Neural cell (in vitro differentiated cells): ENCODE measurements around the gene FIBCD1. TPM values are rescaled to one million over a fixed set of nuclear protein-coding genes. Genes with fewer than 3 reads are reported as not detected.

Experiments used
- H2AFZ ChIP-seq: fragments of 200-600, 300-800 bp; sonication (generic), shearing (Covaris generic); 2 replicates; pipeline ENCODE4 v1.6.0; 2014; ENCODE audit warnings: low read depth, mild to moderate bottlenecking, antibody characterized with exemption, low read length, moderate library complexity
- H3F3A ChIP-seq: fragments of 200-600 bp; shearing (Covaris generic); 2 replicates; pipeline ENCODE4 v1.6.1; 2016; ENCODE audit warnings: mild to moderate bottlenecking, moderate library complexity, mixed read lengths, antibody characterized with exemption, low read length; ENCODE audit not compliant: insufficient read depth, poor library complexity, severe bottlenecking
- H3K27ac ChIP-seq: fragments of 200-600, 300-800 bp; sonication (generic), shearing (Covaris generic); 2 replicates; pipeline ENCODE4 v1.5.1; 2014; ENCODE audit warnings: mild to moderate bottlenecking, low read length, moderate library complexity
- H3K27me3 ChIP-seq: fragments of 300-800, 200-600 bp; sonication (generic), shearing (Covaris generic); 2 replicates; pipeline ENCODE4 v1.6.0; 2014; ENCODE audit warnings: mild to moderate bottlenecking, low read depth, low read length, moderate library complexity; ENCODE audit not compliant: insufficient read depth
- H3K36me3 ChIP-seq: fragments of 300-800, 200-600 bp; sonication (generic), shearing (Covaris generic); 2 replicates; pipeline ENCODE4 v1.5.1; 2014; ENCODE audit warnings: mild to moderate bottlenecking, antibody characterized with exemption, low read length, moderate library complexity; ENCODE audit not compliant: insufficient read depth
- H3K4me2 ChIP-seq: fragments of 300-800, 200-600 bp; sonication (generic), shearing (Covaris generic); 2 replicates; pipeline ENCODE4 v1.6.0; 2014; ENCODE audit warnings: mild to moderate bottlenecking, low read length
- H3K4me3 ChIP-seq: fragments of 300-800, 200-600 bp; sonication (generic), shearing (Covaris generic); 2 replicates; pipeline ENCODE4 v1.5.1; 2014; ENCODE audit warnings: mild to moderate bottlenecking, low read length, moderate library complexity
- H3K79me2 ChIP-seq: fragments of 200-600 bp; shearing (Covaris generic); replicated peaks from 2 replicates; pipeline ENCODE4 v1.6.0; 2014; ENCODE audit warnings: mild to moderate bottlenecking, low read length, moderate library complexity; ENCODE audit not compliant: insufficient read depth
- H3K9ac ChIP-seq: fragments of 300-800, 200-600 bp; sonication (generic), shearing (Covaris generic); 2 replicates; pipeline ENCODE4 v1.6.1; 2016; ENCODE audit warnings: mild to moderate bottlenecking, low read length, mixed read lengths
- H3K9me2 ChIP-seq: fragments of 200-600 bp; shearing (Covaris generic); 2 replicates; pipeline ENCODE4 v1.6.1; 2016; ENCODE audit warnings: mild to moderate bottlenecking, low read length, mixed read lengths; ENCODE audit not compliant: insufficient read depth
- H3K9me3 ChIP-seq: fragments of 200-600, 300-800 bp; sonication (generic), shearing (Covaris generic); 2 replicates; pipeline ENCODE4 v1.6.1; 2016; ENCODE audit warnings: mild to moderate bottlenecking, mixed run types, low read length, moderate library complexity, mixed read lengths
- H4K20me1 ChIP-seq: fragments of 200-600 bp; shearing (Covaris generic); 2 replicates; pipeline ENCODE4 v1.6.1; 2016; ENCODE audit warnings: mild to moderate bottlenecking, mixed run types; ENCODE audit not compliant: insufficient read depth
- EP300 ChIP-seq: fragments of 450-650 bp; conservative IDR thresholded peaks from 2 replicates; pipeline ENCODE4 v1.6.1; 2014; ENCODE audit warnings: antibody characterized with exemption, mild to moderate bottlenecking, moderate library complexity; ENCODE audit not compliant: poor library complexity, severe bottlenecking
- EZH2 ChIP-seq: fragments of 200-600, 300-800 bp; shearing (Covaris generic), sonication (generic); IDR thresholded peaks from 2 replicates; pipeline ENCODE4 v1.6.1; 2014; ENCODE audit warnings: antibody characterized with exemption, low read length, borderline replicate concordance, mild to moderate bottlenecking; ENCODE audit not compliant: insufficient read depth, poor library complexity, severe bottlenecking
- MXI1 ChIP-seq: fragments of 450-650 bp; conservative IDR thresholded peaks from 2 replicates; pipeline ENCODE4 v1.6.1; 2014; ENCODE audit warnings: antibody characterized with exemption, mild to moderate bottlenecking; ENCODE audit not compliant: poor library complexity, severe bottlenecking
- POLR2AphosphoS5 ChIP-seq: IDR thresholded peaks from 2 replicates; pipeline ENCODE4 v1.6.1; 2012
- RAD21 ChIP-seq: fragments of 450-650 bp; conservative IDR thresholded peaks from 2 replicates; pipeline ENCODE4 v1.6.1; 2014; ENCODE audit warnings: antibody characterized with exemption, mild to moderate bottlenecking, moderate library complexity
- SMC3 ChIP-seq: fragments of 450-650 bp; conservative IDR thresholded peaks from 2 replicates; pipeline ENCODE4 v1.6.1; 2014; ENCODE audit warnings: antibody characterized with exemption, mild to moderate bottlenecking, moderate library complexity; ENCODE audit not compliant: poor library complexity
- TAF1 ChIP-seq: IDR thresholded peaks from 2 replicates; pipeline ENCODE4 v1.6.1; 2012; ENCODE audit warnings: low read depth
- polyA plus RNA-seq: library from polyadenylated mRNA; depleted of rRNA; stranded (reverse); fragments of >200 nt; gene quantifications from 2 replicates; pipeline ENCODE4 v1.2.3, GENCODE V29; 2014
- TF ChIP-seq, protein P1 (sequence below): fragments of 450-650 bp; IDR thresholded peaks from 2 replicates; pipeline ENCODE4 v1.5.1; 2014; ENCODE audit warnings: antibody characterized with exemption, mild to moderate bottlenecking, moderate library complexity; ENCODE audit not compliant: poor library complexity, severe bottlenecking
- TF ChIP-seq, protein P2 (sequence below): IDR thresholded peaks from 2 replicates; pipeline ENCODE4 v1.6.1; 2012; ENCODE audit warnings: borderline replicate concordance

The FIBCD1 gene
- polyA plus RNA-seq, 1 donor from 2014 or later = 2.7 TPM

DNA sequence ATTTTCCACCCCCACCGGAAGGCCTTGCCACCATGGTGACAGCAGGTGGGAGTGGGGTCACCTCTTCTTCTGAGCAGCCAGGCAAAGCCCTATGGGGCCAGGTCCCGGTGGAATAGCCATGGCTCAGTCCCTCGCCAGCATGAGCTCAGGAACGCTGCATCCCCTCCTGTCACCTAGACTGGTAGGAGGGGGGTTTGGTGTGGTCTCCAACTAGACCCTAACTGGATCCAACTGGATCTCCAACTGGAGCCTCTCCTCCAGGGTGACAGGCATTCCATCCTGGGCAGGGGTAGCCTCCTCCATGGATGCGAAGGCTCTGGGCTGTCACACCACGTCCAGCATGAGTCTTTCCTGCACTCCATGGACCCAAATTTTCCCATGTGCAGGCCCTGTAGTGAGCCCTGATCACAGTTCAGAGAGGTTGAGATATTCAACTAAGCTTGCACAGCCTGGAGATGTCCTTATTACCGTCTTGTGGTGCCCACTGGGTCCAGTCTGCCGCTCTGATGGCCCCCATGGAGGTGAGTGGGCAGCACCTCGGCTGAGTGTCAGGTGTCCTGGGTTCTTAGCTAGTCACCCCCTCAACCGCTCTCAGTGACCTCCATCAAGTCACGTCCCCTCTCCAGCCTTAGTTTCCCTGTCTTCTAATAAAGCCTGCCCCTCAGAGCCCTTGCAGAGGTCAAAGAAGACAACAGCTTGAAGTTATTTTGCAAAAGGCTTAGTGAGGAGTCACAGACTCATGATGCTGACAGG is 18.6 kb upstream of the FIBCD1 start:
- Histone ChIP-seq H3K9ac (no peak overlapping the region), H3K27me3 (no peaks in the 10 kb centered on the region), H3K36me3 (no peaks in the 10 kb centered on the region), H2AFZ (no peak overlapping the region), H3K9me2 (no peaks in the 10 kb centered on the region), H3K79me2 (no peaks in the 10 kb centered on the region), H3K27ac (no peak overlapping the region), H4K20me1 (no peaks in the 10 kb centered on the region), H3K9me3 (no peaks in the 10 kb centered on the region), H3K4me3 (no peak overlapping the region), H3K4me2 (no peak overlapping the region), H3F3A (no peaks in the 10 kb centered on the region)
- TF ChIP-seq SMC3 = no peak
- no peak for TF ChIP-seq EP300
- TF ChIP-seq, protein P1, sequence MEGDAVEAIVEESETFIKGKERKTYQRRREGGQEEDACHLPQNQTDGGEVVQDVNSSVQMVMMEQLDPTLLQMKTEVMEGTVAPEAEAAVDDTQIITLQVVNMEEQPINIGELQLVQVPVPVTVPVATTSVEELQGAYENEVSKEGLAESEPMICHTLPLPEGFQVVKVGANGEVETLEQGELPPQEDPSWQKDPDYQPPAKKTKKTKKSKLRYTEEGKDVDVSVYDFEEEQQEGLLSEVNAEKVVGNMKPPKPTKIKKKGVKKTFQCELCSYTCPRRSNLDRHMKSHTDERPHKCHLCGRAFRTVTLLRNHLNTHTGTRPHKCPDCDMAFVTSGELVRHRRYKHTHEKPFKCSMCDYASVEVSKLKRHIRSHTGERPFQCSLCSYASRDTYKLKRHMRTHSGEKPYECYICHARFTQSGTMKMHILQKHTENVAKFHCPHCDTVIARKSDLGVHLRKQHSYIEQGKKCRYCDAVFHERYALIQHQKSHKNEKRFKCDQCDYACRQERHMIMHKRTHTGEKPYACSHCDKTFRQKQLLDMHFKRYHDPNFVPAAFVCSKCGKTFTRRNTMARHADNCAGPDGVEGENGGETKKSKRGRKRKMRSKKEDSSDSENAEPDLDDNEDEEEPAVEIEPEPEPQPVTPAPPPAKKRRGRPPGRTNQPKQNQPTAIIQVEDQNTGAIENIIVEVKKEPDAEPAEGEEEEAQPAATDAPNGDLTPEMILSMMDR = no peak
- no peak for TF ChIP-seq EZH2
- TF ChIP-seq POLR2AphosphoS5 = no peak
- TF ChIP-seq, protein P2, sequence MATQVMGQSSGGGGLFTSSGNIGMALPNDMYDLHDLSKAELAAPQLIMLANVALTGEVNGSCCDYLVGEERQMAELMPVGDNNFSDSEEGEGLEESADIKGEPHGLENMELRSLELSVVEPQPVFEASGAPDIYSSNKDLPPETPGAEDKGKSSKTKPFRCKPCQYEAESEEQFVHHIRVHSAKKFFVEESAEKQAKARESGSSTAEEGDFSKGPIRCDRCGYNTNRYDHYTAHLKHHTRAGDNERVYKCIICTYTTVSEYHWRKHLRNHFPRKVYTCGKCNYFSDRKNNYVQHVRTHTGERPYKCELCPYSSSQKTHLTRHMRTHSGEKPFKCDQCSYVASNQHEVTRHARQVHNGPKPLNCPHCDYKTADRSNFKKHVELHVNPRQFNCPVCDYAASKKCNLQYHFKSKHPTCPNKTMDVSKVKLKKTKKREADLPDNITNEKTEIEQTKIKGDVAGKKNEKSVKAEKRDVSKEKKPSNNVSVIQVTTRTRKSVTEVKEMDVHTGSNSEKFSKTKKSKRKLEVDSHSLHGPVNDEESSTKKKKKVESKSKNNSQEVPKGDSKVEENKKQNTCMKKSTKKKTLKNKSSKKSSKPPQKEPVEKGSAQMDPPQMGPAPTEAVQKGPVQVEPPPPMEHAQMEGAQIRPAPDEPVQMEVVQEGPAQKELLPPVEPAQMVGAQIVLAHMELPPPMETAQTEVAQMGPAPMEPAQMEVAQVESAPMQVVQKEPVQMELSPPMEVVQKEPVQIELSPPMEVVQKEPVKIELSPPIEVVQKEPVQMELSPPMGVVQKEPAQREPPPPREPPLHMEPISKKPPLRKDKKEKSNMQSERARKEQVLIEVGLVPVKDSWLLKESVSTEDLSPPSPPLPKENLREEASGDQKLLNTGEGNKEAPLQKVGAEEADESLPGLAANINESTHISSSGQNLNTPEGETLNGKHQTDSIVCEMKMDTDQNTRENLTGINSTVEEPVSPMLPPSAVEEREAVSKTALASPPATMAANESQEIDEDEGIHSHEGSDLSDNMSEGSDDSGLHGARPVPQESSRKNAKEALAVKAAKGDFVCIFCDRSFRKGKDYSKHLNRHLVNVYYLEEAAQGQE = no peak
- TF ChIP-seq RAD21 = no peak
- TF ChIP-seq TAF1 = no peak
- no peak for TF ChIP-seq MXI1

DNA sequence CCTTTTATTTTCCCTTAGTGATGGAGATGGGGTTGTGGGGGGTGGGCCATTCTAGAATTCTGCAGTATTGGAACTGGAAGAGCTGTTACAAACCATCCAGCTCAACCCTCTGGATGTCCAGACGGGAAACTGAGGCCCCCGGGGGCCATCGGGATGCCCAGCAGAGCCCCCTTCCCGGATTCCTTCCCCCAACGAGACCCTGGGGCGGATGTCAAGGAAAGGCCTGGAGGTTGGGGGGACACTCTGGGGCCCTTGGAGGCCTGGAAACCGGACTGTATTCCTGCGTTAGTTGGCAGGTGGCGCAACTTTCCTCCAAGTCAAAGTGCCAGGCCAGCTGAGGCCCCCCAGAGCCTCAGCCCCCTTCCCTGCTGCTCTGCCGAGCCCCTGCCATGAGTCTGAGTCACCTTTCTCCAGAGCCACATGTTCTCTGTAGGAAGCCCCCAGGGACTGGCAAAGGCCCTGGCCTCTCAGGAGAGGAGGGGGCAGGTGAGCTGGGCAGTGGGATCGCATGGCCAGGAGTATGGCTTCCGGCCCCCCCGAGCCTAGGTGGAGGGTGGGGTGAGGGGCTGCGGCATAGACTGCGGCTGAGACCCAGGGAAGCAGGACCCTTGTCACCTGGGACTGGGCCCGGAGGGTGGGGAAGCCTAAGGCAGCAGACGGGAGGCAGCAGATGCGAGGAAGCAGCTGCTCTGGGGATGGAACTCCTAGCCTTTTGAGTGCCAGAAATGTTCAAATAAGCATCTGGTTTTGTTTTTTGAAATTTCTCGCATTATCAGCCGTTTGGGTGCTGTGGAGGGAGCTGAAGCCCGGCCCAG is 17.8 kb upstream of the FIBCD1 start:
- no peak overlapping the region for H3K4me2 ChIP-seq
- TF ChIP-seq POLR2AphosphoS5 (no peak), EZH2 (no peak), RAD21 (no peak), SMC3 (no peak), TAF1 (no peak), MXI1 (no peak), EP300 (no peak)
- TF ChIP-seq, protein P1 = no peak
- TF ChIP-seq, protein P2 = no peak
- no peaks in the 10 kb centered on the region for H3F3A ChIP-seq
- H3K4me3 ChIP-seq = no peak overlapping the region
- no peaks in the 10 kb centered on the region for H3K9me2 ChIP-seq
- no peaks in the 10 kb centered on the region for H3K36me3 ChIP-seq
- no peaks in the 10 kb centered on the region for H3K9me3 ChIP-seq
- no peaks in the 10 kb centered on the region for H3K79me2 ChIP-seq
- no peak overlapping the region for H3K9ac ChIP-seq
- no peak overlapping the region for H3K27ac ChIP-seq
- no peaks in the 10 kb centered on the region for H4K20me1 ChIP-seq
- no peaks in the 10 kb centered on the region for H3K27me3 ChIP-seq
- H2AFZ ChIP-seq = no peak overlapping the region
